Endothelial cell (in vitro differentiated cells): ENCODE data around the gene CD302. TPM values are rescaled to one million over a fixed set of nuclear protein-coding genes. Genes with fewer than 3 reads are reported as not detected.
A peak's percentile ranks its signal among the peaks of the same experiment; 100 is the strongest.

Experiments used
- DNase-seq: peaks from one replicate; pipeline ENCODE4 v3.0.0; 2021; ENCODE audit warnings: low spot score
- H3K27ac Mint-ChIP-seq: one replicate; pipeline ENCODE4 v1.8.0; 2021; ENCODE audit warnings: mixed read lengths, inconsistent platforms; ENCODE audit not compliant: unreplicated experiment
- H3K27me3 Mint-ChIP-seq: one replicate; pipeline ENCODE4 v1.8.0; 2021; ENCODE audit warnings: mild to moderate bottlenecking, moderate library complexity, mixed read lengths, inconsistent platforms; ENCODE audit not compliant: unreplicated experiment
- H3K36me3 Mint-ChIP-seq: one replicate; pipeline ENCODE4 v1.8.0; 2021; ENCODE audit warnings: mild to moderate bottlenecking, low read depth, mixed read lengths, inconsistent platforms; ENCODE audit not compliant: unreplicated experiment
- H3K4me1 Mint-ChIP-seq: one replicate; pipeline ENCODE4 v1.8.0; 2021; ENCODE audit warnings: mild to moderate bottlenecking, mixed read lengths, inconsistent platforms; ENCODE audit not compliant: unreplicated experiment
- H3K4me3 Mint-ChIP-seq: one replicate; pipeline ENCODE4 v1.8.0; 2021; ENCODE audit warnings: mild to moderate bottlenecking, mixed read lengths, inconsistent platforms; ENCODE audit not compliant: unreplicated experiment
- H3K9me3 Mint-ChIP-seq: one replicate; pipeline ENCODE4 v1.8.0; 2021; ENCODE audit warnings: mixed read lengths, inconsistent platforms; ENCODE audit not compliant: unreplicated experiment
- total RNA-seq: library from RNA; stranded (reverse); fragmentation: NEBNext Ultra II Directional; extraction: Animal tissue kit (Norgen Biotek cat#: 25700); gene quantifications from one replicate; pipeline ENCODE4 v1.2.1, GENCODE V29; 2021; ENCODE audit not compliant: unreplicated experiment
- TF ChIP-seq, protein P1 (sequence below): fragments of 200-600 bp; sonication (generic); IDR thresholded peaks from one replicate; pipeline ENCODE4 v1.5.0; 2021; ENCODE audit warnings: antibody characterized with exemption; ENCODE audit not compliant: unreplicated experiment

Gene CD302
- total RNA-seq, 1 donor from 2014 or later, result 5.2 TPM

DNA sequence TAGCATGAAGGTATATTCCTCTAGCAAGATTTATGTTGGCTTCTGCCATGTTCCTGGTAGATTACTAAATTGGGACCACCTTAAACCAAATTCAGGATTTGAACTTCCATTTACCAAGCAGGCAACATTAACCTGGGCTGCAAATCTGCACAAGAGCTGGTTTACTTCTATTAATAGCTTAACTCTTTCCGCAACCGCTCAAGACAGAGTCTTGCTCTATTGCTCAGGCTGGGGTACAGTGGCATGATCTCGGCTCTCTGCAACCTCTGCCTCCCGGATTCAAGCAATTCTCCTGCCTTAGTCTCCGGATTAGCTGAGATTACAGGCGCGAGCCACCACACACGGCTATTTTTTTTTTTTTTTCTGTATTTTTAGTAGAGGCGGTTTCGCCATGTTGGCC, 77.3 kb downstream of the CD302 start:
- peaks cover 35% of the 10 kb centered on the region for H3K36me3 Mint-ChIP-seq
- TF ChIP-seq, protein P1, sequence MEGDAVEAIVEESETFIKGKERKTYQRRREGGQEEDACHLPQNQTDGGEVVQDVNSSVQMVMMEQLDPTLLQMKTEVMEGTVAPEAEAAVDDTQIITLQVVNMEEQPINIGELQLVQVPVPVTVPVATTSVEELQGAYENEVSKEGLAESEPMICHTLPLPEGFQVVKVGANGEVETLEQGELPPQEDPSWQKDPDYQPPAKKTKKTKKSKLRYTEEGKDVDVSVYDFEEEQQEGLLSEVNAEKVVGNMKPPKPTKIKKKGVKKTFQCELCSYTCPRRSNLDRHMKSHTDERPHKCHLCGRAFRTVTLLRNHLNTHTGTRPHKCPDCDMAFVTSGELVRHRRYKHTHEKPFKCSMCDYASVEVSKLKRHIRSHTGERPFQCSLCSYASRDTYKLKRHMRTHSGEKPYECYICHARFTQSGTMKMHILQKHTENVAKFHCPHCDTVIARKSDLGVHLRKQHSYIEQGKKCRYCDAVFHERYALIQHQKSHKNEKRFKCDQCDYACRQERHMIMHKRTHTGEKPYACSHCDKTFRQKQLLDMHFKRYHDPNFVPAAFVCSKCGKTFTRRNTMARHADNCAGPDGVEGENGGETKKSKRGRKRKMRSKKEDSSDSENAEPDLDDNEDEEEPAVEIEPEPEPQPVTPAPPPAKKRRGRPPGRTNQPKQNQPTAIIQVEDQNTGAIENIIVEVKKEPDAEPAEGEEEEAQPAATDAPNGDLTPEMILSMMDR, result no peak
- peak overlapping the region; percentile 1 for H3K27ac Mint-ChIP-seq
- no peaks in the 10 kb centered on the region for H3K27me3 Mint-ChIP-seq
- DNase-seq, result no peak
- H3K4me3 Mint-ChIP-seq, result no peak overlapping the region
- H3K4me1 Mint-ChIP-seq, result peaks cover 31% of the 10 kb centered on the region
- H3K9me3 Mint-ChIP-seq, result no peaks in the 10 kb centered on the region

Other genes with a start within 250 kb of the CD302 start
- 100 TPM for gene BAZ2B, start 181.7 kb downstream of the CD302 start, total RNA-seq
- gene MARCHF7, start 85.7 kb downstream of the CD302 start, total RNA-seq, result 101 TPM
- gene LY75, start 106.5 kb upstream of the CD302 start, total RNA-seq, result 0.21 TPM